ENCODE measurements around the gene GARIN5B.

The GARIN5B gene

DNA sequence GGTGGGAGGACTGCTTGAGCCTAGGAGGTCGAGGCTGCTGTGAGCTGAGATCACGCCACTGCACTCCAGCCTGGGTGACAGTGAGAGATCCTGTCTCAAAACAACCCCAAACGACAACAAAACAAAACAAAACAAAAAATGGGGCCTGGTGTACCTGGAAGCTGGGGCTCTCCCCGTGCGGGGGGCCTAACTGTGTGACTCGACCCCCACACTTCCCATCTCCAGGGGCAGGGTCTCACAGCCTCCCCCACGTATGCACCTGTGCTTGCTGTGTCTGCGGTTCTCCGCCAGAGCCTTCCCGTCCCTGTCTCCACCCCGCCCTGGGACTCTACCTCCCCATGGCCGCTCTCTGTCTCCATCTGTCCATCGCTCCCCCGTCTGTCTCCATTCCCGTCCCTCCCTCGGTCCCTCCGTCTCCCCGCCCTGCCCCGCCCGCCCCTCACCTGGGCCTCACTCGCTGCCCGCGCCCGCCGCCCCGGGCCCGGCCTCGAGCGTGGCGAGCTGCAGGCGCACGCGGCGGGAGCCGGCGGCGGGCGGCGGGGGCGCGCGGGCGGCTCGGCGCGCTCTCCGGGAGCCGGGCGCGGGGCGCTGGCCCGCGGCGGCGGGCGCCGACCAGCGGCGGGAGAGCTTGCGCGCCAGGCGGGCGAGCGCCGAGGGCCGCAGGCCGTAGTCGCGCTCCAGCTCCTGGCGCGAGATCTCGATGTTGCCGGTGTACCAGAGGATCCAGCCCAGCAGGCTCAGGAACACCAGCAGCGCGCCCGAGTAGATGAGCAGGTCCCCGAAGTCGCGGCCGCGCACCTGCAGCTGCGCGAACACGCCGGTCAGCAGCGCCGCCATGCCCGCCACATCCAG, 20.4 kb upstream of the GARIN5B start:
- TF ChIP-seq POLR2A (IDR thresholded peaks at IDR 0.05; ENCODE audit: low read length) = peak; percentile 22
- no peak for TF ChIP-seq GATA1 (IDR thresholded peaks at IDR 0.05; ENCODE audit: low read depth, low read length)

DNA sequence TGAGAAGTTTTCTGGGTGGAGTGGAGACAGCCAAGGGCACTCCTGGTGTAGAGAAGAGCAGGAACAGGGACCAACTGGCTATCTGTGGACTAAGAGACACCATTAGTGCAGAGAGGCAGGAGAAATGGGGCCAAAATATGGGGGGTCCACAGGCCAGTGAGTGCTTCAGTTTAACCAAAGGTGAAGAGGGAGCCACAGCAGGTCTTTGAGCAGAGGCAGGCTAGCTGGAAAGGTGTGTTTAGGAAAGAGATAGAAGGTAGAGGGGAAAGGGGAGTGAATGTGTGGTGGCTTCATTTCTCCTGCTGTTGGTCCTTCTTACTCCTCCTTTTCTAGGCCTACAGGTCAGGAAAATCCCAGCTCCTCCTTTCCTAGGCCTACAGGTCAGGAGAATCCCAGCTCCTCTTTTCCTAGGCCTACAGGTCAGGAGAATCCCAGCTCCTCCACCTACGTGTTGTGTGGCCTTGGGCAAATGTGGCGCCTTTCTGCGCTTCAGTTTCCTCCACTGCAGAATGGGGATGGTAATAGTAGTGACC, 19.5 kb upstream of the GARIN5B start:
- no peak for TF ChIP-seq GATA1 (IDR thresholded peaks at IDR 0.05; ENCODE audit: low read depth, low read length)
- TF ChIP-seq POLR2A (IDR thresholded peaks at IDR 0.05; ENCODE audit: low read length) = no peak

More for the DNA sequence above, 20.4 kb upstream of the GARIN5B start:
- peak; percentile 72 to 76 for DNase-seq

DNA sequence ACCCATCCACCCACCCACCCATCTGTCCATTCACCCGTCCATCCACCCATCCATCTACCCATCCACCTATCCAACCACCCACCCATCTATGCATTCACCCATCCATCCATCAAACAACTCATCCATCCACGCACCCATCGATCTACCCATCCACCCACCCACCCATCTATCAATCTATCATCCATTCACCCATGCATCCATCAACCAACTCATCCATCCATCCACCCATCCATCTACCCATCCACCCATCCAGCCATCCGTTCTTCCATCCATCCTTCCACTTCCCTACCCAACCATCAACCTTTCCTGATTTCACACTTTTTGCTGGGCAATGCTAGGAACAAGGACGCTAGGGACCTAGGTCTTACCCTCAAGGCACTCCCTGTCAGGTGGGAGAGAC, 19.0 kb upstream of the GARIN5B start:
- no peak for TF ChIP-seq GATA1 (IDR thresholded peaks at IDR 0.05; ENCODE audit: low read depth, low read length)
- no peak for DNase-seq

More for the DNA sequence above, 19.5 kb upstream of the GARIN5B start:
- DNase-seq = no peak

DNA sequence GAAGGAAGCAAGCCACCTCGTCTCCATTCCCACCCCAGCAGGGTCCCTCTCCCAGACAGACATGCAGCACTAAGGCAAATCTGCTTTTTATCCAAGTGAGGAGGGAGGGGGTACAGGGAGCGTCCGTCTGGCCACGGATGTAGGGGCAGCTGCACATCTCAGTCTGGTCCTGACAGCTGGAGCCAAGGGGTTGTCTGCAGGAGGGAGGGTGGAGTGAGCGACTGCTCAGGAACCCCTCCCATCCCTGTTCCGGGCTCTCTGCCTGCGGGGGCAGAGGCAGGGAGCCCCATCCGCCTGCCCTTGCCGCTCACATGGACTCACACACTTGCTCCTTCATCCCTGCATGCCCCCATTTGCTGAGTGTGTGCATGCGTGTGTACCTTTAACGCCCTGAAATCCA, 16.1 kb upstream of the GARIN5B start:
- no peak for DNase-seq
- TF ChIP-seq GATA1 (IDR thresholded peaks at IDR 0.05; ENCODE audit: low read depth, low read length) (no peak), POLR2A (IDR thresholded peaks at IDR 0.05; ENCODE audit: low read length) (no peak)

DNA sequence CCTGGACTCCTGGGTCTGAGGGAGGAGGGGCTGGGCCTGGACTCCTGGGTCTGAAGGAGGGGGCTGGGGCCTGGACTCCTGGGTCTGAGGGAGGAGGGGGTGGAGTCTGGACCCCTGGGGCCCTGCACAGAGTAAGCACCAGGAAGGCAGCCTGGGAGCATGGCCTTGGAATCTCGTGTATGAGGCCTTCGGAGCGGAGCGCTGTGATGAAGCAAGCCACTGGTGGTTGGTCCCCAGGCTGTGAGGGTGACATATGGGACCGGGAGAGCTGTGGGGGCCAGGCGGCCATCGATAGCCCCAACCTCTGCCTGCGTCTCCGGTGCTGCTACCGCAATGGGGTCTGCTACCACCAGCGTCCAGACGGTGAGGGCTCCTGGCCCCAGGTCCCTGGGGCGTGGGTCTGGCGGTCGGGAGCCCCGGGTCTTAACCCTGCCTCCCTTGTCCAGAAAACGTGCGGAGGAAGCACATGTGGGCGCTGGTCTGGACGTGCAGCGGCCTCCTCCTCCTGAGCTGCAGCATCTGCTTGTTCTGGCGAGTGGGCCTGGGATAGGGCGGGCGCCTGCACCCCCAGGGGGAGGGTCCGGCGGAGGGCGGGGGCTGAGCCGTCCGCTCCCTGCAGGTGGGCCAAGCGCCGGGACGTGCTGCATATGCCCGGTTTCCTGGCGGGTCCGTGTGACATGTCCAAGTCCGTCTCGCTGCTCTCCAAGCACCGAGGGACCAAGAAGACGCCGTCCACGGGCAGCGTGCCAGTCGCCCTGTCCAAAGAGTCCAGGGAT, 14.5 kb upstream of the GARIN5B start:
- TF ChIP-seq GATA1 (IDR thresholded peaks at IDR 0.05; ENCODE audit: low read depth, low read length) = no peak
- TF ChIP-seq POLR2A (IDR thresholded peaks at IDR 0.05; ENCODE audit: low read length) = no peak
- no peak for DNase-seq

DNA sequence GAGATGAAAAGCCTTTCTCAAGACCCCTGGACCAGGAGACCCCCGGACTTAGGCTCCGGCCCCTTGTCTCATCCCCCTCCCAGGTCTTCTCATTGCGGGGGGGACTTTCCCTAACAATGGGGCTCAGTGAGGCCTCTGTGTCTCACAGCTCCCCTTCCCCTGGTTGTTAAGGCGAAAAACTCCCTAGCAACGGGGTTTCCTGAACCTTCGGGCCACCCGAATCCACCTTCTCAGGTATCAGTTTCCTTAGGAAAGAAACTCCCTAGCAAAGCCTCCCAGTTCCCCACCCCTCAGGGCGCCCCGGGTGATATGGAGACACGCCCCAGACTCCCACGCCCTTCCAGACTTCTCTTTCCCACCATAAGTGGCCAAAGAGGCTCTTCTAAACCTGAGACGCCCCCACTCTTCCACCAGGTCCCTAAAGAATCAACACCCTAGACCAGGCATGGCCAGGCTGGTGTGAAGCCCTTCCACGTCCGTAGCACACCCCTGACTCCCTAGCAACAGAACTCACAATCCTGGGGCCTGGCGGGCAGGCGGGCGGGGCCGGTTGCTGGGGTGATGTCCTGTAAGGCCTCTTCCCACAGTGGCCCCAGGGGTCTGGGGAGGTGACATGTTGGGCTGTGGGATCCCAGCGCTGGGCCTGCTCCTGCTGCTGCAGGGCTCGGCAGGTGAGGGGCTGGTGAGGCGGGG, 13.3 kb upstream of the GARIN5B start, which contains the start of gene TMEM190:
TSS of gene TMEM190 (plus strand) at position 586 of the 693 bp plus-strand sequence. CDS start at position 614, 28 bp downstream.
- peak; percentile 28 to 43 for DNase-seq
- TF ChIP-seq POLR2A (IDR thresholded peaks at IDR 0.05; ENCODE audit: low read length) (no peak), GATA1 (IDR thresholded peaks at IDR 0.05; ENCODE audit: low read depth, low read length) (no peak)

DNA sequence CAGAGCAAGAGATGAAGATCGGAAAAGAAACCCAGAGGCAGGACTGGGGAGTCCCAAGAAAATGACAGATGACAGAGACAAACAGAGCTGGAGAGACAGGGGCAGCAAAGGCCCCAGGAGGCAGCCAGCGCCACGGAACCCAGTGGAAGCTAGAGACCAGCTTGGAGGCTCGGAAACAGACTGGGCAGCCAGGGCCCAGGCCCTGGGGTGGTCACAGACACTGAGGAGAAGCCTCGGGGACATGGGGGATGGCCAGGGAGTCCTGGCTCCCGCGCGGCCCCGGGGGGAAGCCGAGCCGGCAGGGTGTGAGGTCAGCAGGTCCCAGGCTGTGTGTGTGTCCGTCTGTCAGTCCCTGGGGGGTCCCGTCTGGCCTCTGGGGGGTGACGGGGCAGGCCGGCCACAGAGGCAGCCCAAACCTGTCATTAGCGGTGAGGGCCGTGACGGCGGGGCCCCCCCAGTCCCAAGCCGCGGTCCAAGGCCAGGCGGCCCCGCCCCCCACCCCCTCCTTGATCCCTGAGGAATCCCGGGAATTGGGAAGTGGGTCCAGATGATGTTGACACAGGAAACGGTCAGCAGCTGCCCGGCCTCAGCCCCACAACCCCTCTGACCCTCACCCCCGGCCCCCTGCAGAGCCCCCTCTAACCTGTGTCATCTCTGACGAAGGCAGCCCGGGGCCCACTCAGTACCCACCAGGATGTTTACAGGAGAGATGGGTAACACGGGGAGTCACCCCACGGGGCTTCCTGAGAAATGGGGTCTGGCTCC, 11.1 kb upstream of the GARIN5B start:
- DNase-seq = no peak
- TF ChIP-seq POLR2A (IDR thresholded peaks at IDR 0.05; ENCODE audit: low read length) (no peak), GATA1 (IDR thresholded peaks at IDR 0.05; ENCODE audit: low read depth, low read length) (no peak)

DNA sequence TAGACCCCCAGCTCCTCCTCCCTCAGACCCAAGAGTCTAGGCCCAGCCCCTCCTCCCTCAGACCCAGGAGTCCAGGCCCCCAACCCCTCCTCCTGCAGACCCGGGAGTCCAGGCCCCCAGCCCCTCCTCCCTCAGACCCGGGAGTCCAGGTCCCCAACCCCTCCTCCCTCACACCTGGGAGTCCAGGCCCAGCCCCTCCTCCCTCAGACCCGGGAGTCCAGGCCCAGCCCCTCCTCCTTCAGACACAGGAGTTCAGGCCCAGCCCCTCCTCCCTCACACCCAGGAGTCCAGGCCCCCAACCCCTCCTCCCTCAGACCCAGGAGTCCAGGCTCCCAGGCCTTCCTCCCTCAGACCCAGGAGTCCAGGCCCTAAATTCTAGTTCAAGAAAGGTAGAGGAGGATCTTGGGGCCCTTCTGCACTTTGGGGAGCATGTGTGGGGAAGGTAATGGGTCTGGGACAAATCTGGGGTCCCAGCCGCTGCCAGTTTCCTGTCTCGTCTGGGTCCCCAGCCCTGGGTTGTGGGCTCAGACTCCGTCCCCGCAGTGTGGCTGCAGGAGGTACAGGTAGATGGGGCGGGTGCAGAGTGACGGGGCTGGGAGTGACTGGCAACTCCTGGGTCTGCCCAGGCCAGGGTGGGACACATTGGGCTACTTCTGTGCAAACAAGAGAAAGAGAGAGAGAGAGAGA, 10.4 kb upstream of the GARIN5B start:
- no peak for DNase-seq

DNA sequence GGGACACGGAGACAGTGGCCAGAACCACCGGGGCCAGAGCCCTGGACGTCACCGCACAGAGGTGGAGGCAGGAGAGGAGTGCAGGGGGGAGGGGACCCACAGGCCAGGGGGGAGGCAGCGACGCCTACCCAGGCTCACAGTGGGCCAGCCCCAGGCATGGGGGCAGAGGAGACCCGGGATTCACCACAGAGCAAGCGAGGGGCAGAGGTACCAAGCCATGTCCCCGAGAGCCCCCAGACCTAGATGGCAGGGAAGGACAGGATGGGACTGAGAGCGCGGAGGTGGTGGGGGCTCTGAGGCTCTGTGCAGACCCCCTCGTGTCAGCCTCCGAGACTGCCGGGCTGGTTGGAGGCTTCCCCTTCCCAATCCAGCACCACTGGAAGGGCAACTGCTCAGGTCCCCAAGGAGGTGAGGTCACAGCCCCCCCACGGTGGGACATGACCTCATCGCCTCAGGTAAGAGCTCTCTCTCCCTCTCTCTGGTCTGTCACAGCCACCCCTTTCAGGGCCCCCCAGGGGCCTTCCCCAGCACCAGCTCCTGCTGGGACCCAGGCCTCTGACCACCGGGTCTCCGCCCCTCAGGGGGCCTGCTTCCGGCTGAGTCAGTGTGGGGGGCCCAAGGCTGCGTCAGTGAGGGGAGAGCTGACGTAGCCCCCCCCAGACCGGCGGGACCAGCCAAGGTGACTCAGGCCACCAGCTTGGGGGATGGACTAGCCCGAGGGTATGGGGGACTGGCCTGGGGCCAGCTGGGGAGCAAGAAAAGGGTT, 9.4 kb upstream of the GARIN5B start:
- TF ChIP-seq POLR2A (IDR thresholded peaks at IDR 0.05; ENCODE audit: low read length) = no peak
- TF ChIP-seq GATA1 (IDR thresholded peaks at IDR 0.05; ENCODE audit: low read depth, low read length) = no peak
- DNase-seq = no peak

More for the DNA sequence above, 10.4 kb upstream of the GARIN5B start:
- TF ChIP-seq GATA1 (IDR thresholded peaks at IDR 0.05; ENCODE audit: low read depth, low read length) = no peak
- no peak for TF ChIP-seq POLR2A (IDR thresholded peaks at IDR 0.05; ENCODE audit: low read length)

DNA sequence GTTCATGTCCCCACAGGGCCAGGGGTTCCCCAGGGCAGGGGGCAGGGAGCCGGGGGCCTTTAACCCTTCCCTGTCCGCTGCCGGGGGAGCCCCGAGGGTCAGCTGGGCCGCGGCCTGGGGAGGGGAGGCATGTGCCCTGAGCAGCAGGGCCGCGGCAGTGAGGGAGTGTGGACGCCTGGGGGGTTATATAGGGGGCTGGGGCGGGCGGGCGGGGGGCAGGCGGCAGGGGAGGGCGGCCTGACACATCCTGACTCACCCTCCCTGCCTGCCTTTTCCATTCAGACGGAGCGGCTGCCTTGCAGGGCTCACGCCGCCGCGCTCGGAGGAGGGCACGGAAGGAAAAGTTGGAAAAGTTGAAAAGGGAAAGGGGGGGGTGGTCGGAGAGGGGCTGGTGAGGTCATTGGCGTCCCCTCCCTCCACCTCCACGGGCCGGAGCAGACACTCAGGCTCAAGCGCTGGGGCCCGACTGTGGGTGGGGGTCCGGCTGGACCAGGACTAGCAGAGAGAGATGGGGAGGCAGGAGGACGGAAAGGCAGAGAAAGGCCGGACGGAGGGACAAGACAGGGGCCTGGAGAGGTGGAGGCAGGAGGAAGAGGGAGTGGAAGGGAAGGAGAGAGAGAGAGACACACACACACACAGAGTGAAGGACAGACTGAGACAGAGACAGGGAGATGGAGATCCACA, 7.4 kb upstream of the GARIN5B start, which contains the start of gene IL11:
TSS of gene IL11 (minus strand) at position 159 of the 684 bp plus-strand sequence. CDS start at position 6, 153 bp downstream.
- no peak for TF ChIP-seq POLR2A (IDR thresholded peaks at IDR 0.05; ENCODE audit: low read length)
- no peak for TF ChIP-seq GATA1 (IDR thresholded peaks at IDR 0.05; ENCODE audit: low read depth, low read length)
- no peak for DNase-seq

DNA sequence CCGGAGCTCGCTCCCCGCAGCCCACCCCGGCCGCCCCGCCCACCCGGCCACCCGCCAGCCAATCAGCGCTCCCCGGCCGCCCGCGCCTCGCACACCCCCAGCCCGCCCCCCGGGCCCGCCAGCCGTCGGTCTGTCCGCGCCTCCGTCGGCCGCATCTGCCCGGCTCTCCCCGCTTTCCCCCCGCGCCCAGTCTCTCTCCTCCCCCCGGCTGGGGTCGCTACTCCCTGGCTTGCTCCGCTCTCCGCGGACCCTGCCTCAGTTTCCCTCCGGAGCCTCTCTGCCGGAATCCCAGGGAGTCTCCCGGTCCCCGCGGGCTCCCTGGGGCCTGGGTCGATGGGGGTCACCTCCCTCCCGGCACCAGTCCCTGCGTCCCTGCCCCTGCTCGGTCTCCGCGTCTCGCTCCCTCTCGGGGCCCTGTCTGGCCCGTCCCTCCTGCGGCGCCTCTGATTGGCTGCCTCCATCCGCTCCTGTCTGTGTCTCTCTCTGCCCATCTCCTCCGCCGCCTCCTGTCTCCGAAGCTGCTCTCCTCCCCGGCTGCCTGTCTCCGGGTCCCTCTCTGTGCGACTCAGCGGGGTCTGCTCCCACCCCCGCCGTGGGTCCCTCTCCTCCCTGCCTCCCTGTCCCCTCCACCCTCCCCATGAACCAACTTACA, 6.7 kb upstream of the GARIN5B start:
- TF ChIP-seq GATA1 (IDR thresholded peaks at IDR 0.05; ENCODE audit: low read depth, low read length) (no peak), POLR2A (IDR thresholded peaks at IDR 0.05; ENCODE audit: low read length) (no peak)
- DNase-seq = no peak
